ENCODE data around the gene UBE2L5. TPM values are rescaled to one million over a fixed set of nuclear protein-coding genes. Genes with fewer than 3 reads are reported as not detected.

UBE2L5 gene
- total RNA-seq, 1 donor from 2014 or later, result not detected

- no peak for DNase-seq
- no peak for TF ChIP-seq CTCF (IDR thresholded peaks at IDR 0.05)
- no peak for ATAC-seq
- no peaks in the 10 kb centered on the region for H3K9me3 ChIP-seq
- no peak overlapping the region for H3K4me3 ChIP-seq
- intact Hi-C loops (cut with DNase I), result no loop called here
- H3K36me3 ChIP-seq, result no peaks in the 10 kb centered on the region
- H3K27ac ChIP-seq, result no peak overlapping the region
- peaks cover 10% of the 10 kb centered on the region for H3K4me1 ChIP-seq
- no peaks in the 10 kb centered on the region for H3K27me3 ChIP-seq
Observed at GRCh38 chr13:30378191-30378590, 44.1 kb upstream of the UBE2L5 start.

GRCh38 chr13:30381049-30381448, 41.2 kb upstream of the UBE2L5 start:
- Histone ChIP-seq H3K27ac (no peak overlapping the region), H3K36me3 (no peaks in the 10 kb centered on the region), H3K4me1 (peaks cover 10% of the 10 kb centered on the region), H3K27me3 (no peaks in the 10 kb centered on the region), H3K4me3 (no peak overlapping the region), H3K9me3 (no peaks in the 10 kb centered on the region)
- no peak for ATAC-seq
- TF ChIP-seq CTCF (IDR thresholded peaks at IDR 0.05), result no peak
- DNase-seq, result no peak
- intact Hi-C loops (cut with DNase I), result no loop called here

- no peak overlapping the region for H3K4me3 ChIP-seq
- DNase-seq (no peak), ATAC-seq (no peak)
- H3K27me3 ChIP-seq, result no peaks in the 10 kb centered on the region
- TF ChIP-seq CTCF (IDR thresholded peaks at IDR 0.05), result no peak
- no peak overlapping the region for H3K27ac ChIP-seq
- intact Hi-C loops (cut with DNase I), result no loop called here
- H3K9me3 ChIP-seq, result no peaks in the 10 kb centered on the region
- H3K4me1 ChIP-seq, result no peaks in the 10 kb centered on the region
- no peaks in the 10 kb centered on the region for H3K36me3 ChIP-seq
Observed at GRCh38 chr13:30382836-30383525, 39.3 kb upstream of the UBE2L5 start.

GRCh38 chr13:30388406-30389283, 33.6 kb upstream of the UBE2L5 start:
- Histone ChIP-seq H3K27me3 (no peaks in the 10 kb centered on the region), H3K27ac (no peak overlapping the region), H3K4me1 (peaks cover 5% of the 10 kb centered on the region), H3K36me3 (no peaks in the 10 kb centered on the region), H3K4me3 (no peak overlapping the region), H3K9me3 (no peaks in the 10 kb centered on the region)
- TF ChIP-seq CTCF (IDR thresholded peaks at IDR 0.05), result no peak
- DNase-seq (no peak), ATAC-seq (peak; percentile 34)
- intact Hi-C loops (cut with DNase I), result no loop called here

GRCh38 chr13:30391956-30392680, 30.2 kb upstream of the UBE2L5 start:
- intact Hi-C loops (cut with DNase I), result no loop called here
- no peak for ATAC-seq
- TF ChIP-seq CTCF (IDR thresholded peaks at IDR 0.05), result no peak

More at GRCh38 chr13:30391956-30392680, 30.2 kb upstream of the UBE2L5 start:
- H3K9me3 ChIP-seq, result no peaks in the 10 kb centered on the region
- peaks cover 10% of the 10 kb centered on the region for H3K4me1 ChIP-seq
- no peak for DNase-seq
- no peak overlapping the region for H3K4me3 ChIP-seq
- no peaks in the 10 kb centered on the region for H3K27me3 ChIP-seq
- no peak overlapping the region for H3K27ac ChIP-seq
- no peaks in the 10 kb centered on the region for H3K36me3 ChIP-seq

Data from upper lobe of right lung (tissue), 1 donor.